Stimulated activated CD4-positive, alpha-beta T cell treated with anti-CD3 and anti-CD28 coated beads, Interleukin-4, amount 100 ng/mL, for 4 hours (primary cell): ENCODE results near the gene AKAP14.
"Not testable (repeated sequence)": the region's sequence is repeated elsewhere in the genome, so short reads cannot be mapped to it uniquely, and the experiment has no call there.

ENCODE experiments used
- DNase-seq, 2 experiments: peaks; one replicate each; pipeline ENCODE4 v3.0.0-alpha.2; 2020

AKAP14 gene

GRCh38 chrX:119895843-119896326 is at the start of gene AKAP14:
Gene AKAP14, plus strand, starts transcription at chrX:119895893. Its CDS starts 7,331 bp downstream, at chrX:119903224.
- no peak for DNase-seq

GRCh38 chrX:119852382-119853353 is 43.0 kb upstream of the AKAP14 start, which contains the start of gene UPF3B:
Gene UPF3B, minus strand, starts transcription at chrX:119852963. Its CDS starts 35 bp downstream, at chrX:119852928.
- peak; percentile 84 to 95 for DNase-seq

GRCh38 chrX:119853444-119853843 is 42.2 kb upstream of the AKAP14 start:
- no peak for DNase-seq

DNA sequence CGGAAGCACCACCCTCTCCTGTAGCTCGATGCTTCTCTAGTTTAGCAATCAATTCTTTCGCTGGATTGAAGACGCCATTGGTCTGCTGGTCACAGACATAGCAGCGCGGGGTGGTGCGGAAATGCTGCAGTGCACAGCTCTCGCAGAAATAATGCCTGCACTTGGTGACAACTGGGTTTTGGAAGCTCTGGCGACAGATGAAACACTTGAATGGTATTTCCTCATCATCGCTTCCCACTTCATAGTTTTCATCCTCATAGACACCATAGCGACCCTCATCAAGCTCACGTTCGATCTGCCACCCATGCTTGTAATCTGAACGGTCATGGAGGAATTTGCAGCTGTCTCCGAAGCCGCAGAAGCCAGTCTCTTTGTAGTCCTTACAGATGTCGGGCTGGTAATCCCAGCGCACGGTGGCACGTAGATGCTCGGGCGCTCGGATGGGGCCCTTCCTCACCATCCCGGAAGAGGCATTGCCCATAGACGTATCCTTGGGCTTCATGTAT is 25.0 kb upstream of the AKAP14 start:
- peak in 1 of 2 experiments; percentile 14 for DNase-seq

GRCh38 chrX:119871245-119871598 is 24.5 kb upstream of the AKAP14 start:
- DNase-seq = no peak

GRCh38 chrX:119871599-119872395 is 23.9 kb upstream of the AKAP14 start, which contains the start of the genes NDUFA1 and RNF113A:
Gene NDUFA1, plus strand, starts transcription at chrX:119871832. Its CDS starts 80 bp downstream, at chrX:119871912.
Gene RNF113A, minus strand, starts transcription at chrX:119871733. Its CDS starts 120 bp downstream, at chrX:119871613.
- peak; percentile 74 to 84 for DNase-seq

DNA sequence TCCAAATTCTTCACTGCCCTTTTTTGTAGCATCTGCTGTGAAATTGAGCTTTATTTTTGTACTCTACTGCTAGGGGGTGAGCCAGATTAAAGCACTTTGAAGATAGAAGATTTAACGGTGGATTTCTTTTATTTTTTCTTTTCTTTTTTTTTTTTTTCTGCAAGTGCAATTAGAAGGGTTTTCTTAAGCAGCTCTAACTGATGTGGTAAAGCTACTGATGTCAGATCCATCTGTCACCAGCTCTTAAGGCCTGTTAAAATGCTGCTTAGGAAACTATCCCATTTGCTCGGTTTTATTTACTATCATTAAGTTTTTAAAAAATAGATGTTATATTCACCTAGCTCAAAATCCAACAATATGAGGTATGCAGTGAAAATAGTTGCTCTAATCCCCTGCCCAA is 17.0 kb upstream of the AKAP14 start:
- no peak for DNase-seq

DNA sequence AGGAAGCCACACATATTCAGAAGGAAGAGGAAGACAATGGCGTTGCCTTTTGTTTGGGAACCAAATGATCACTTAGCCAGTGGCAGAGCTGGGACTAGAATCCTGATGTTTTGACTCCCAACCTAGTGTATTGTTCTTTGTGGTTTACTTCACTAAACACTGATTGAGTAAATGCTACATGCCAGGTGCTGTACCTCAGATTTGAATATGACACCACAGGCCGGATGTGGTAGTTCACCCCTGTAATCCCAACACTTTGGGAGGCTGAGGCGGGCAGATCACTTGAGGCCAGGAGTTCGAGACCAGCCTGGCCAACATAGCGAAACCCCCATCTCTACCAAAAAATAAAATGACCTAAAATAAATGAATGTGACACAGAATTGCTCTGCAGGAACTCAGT is 15.6 kb upstream of the AKAP14 start:
- no peak for DNase-seq

- DNase-seq = peak; percentile 1 to 10
Observed at GRCh38 chrX:119880552-119881437, 14.9 kb upstream of the AKAP14 start.

GRCh38 chrX:119885554-119886428 is 9.9 kb upstream of the AKAP14 start:
- DNase-seq = no peak

DNA sequence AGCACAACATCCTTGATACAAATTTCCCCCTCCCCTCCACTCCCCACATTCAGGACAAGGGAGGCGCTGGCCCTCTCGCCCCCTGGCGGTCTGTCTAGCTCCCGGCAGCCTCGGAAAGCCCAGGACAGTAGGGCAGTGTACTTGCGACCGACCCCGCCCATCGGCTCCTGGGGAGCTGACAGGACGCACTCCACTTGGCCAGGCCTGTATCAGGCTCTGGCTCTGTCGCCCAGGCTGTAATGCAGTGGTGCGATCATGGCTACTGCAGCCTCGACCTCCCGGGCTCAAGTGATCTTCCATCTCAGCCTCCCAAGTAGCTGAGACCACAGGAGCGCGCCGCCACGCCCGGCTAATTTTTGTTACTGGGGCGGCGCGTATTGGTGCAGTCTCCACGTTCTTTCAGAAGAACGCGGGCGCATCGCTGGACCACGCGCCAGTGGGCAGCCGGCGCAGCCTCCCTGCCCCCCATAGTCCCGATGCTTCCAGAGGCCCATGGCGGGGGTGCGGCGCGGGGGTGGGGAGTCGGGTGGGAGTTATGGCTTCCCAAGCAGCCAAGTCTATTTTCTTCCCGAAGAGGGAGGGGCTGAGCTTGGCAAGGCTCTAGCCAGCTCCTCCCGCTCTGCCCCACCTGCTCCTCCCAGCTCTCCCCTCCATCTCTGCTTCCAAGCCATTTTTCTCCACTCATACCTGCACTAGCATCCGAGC is 7.8 kb upstream of the AKAP14 start:
- DNase-seq = peak; percentile 41 to 43

DNA sequence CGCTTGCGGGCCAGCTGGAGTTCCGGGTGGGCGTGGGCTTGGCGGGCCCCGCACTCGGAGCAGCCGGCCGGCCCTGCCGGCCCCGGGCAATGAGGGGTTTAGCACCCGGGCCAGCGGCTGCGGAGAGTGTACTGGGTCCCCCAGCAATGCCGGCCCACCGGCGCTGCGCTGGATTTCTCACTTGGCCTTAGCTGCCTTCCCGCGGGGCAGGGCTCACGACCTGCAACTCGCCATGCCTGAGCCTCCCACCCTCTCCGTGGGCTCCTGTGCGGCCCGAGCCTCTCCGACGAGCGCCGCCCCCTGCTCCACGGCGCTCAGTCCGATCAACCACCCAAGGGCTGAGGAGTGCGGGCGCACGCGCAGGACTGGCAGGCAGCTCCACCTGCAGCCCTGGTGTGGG is 5.1 kb upstream of the AKAP14 start:
- not testable (repeated sequence) for DNase-seq

DNA sequence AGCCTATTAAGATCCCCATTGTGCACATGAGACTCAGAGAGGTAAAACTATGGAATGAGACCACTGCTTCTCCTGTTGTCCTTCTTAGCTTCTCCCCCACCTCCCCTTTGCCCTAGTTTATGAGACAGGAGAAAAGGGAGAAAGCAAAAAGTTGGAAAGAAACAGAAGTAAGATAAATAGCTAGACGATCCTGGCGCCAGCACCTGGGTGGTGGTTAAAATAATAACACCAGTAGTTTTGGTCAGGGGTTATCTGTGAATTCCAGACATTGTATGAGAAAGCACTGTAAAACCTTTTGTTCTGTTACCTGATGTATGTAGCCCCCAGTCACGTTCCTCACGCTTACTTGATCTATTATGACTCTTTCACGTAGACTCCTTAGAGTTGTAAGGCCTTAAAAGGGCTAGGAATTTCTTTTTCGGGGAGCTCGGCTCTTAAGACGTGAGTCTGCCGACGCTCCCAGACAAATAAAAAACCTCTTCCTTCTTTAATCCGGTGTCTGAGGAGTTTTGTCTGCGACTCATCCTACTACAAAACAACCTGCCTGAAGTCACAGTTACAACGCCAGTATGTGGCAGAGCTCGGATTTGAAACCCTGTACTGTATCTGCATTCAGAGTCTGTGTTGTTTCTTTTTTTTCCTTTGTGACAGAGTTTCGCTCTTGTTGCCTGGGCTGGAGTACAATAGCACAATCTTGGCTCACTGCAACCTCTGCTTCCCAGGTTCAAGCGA is 3.6 kb upstream of the AKAP14 start:
- not testable (repeated sequence) for DNase-seq

- no peak for DNase-seq
Observed at GRCh38 chrX:119899125-119899524, 3.4 kb downstream of the AKAP14 start.

GRCh38 chrX:119900976-119901375 is 5.3 kb downstream of the AKAP14 start:
- no peak for DNase-seq

- DNase-seq = no peak
Observed at GRCh38 chrX:119916310-119916709, 20.6 kb downstream of the AKAP14 start.

DNA sequence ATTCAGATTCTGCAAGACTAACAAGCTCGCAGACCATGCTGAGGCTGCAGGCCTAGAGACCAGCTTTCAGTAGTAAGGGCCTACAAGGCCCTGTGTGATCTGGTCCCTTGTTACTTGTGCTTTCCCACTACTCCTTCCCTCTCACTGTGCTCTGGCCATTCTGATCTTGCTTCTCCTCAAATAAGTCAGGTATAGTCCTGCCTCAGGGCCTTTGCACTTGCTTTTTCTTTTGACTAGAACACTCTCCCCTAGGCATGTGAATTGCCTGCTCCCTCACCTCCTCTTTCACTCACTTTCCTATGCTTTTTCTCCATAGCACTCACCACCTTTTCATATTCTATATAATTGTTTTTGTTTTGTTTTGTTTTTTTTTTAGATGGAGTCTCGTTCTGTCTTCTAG is 22.2 kb downstream of the AKAP14 start:
- no peak for DNase-seq

GRCh38 chrX:119919835-119920585 is 24.3 kb downstream of the AKAP14 start:
- DNase-seq = no peak

DNA sequence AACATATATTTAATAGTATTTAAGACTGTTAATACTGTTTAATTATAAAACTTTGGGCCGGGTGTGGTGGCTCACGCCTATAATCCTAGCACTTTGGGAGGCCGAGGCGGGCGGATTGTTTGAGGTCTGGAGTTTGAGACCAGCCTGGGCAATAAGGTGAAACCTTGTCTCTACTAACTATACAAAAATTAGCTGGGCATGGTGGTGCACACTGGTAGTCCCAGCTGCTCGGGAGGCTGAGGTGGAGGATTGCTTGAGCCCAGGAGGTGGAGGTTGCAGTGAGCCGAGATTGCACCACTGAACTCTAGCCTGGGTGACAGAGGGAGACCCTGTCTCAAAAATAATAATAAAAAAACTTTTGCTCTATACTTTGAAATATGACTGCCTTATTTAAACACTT is 26.7 kb downstream of the AKAP14 start:
- not testable (repeated sequence) for DNase-seq
